RPMI8226 (cell line): ENCODE data around the gene CCL25.

Experiments used
- DNase-seq: peaks from one replicate; pipeline ENCODE4 v3.0.0-alpha.2; 2015

CCL25 gene

GRCh38 chr19:8046569-8047165 lies 5.9 kb upstream of the CCL25 start:
- DNase-seq: peak; percentile 55

DNA sequence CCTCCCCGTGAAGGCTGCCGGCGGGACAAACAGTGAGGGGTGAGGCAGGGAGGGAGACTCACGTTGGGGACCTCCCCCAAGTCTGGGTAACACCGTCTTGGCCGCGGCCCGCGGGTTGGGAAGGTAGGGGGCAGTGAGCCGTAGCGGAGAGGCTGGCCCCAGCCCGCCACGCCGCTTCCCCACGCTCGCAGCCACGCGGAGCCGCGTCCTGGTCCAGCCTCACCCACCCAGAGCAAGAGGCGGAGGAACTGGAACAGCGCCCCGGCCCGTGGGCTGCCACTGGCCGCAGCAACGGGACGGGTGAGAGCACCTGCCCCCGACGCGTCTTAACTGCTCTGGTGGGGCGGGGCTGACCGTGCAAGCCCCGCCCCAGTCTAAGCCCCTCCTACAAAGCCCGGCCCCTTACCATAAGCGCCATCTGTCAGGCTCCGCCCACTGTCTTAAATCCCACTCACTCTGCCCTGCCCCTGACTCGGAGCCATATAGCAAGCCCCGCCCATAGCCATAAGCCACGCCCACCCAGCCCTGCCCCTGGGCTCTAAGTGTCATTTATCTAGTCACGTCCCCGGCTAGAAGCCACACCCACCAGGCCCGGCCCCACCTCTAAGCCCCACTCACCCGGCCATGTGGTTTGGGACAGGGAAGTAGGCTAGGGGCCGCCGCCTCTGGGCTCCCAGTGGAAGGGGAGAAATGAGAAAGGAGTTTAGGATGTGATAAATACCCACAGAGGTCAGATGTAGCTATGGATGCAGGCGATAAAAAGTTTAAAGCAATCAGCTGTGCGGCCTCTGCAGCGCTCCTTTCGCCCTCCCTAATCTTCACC lies 2.1 kb upstream of the CCL25 start:
- DNase-seq: peak; percentile 93

- no peak for DNase-seq
These were observed 1.6 kb downstream of the CCL25 start for GRCh38 chr19:8054169-8054568.

DNA sequence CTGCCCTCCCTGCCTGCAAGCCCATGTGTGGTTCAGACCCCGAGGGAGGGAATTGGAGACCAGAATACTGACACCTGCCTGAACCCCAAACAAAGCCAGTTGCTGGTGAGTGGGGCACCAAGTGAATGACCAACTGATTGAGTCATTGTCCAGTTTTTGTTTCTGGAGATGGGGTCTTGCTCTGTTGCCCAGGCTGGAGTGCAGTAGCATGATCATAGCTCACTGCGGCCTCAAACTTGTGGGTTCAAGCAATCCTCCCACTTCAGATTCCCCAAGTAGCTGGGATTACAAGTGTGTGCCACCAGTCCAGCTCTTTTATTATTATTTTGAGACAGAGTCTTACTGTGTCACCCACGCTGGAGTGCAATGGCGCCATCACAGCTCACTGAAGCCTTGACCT lies 4.0 kb downstream of the CCL25 start:
- no peak for DNase-seq

- DNase-seq: no peak
These were observed 5.1 kb downstream of the CCL25 start for GRCh38 chr19:8057545-8058270.

GRCh38 chr19:8064911-8065874 lies 12.6 kb downstream of the CCL25 start:
- no peak for DNase-seq

DNA sequence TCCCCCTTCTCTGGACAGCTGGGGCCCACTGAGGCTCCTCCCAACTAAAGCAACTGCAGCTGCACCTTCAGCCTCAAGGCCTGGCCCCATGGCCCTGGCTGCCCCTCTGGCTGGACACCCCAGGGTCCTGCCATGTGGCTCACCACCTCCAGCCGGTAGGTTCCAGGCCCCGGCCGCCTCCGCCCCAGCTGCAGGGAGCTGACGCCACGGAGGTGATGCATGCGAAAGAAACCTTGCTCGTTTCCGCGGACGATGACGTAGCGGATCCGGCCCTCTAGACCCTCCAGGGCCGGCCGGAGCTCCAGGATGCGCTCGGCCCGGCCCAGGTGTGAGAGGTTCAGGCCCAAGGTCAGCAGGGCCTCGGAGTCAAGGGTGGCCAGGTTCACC lies 13.3 kb downstream of the CCL25 start:
- DNase-seq: no peak

DNA sequence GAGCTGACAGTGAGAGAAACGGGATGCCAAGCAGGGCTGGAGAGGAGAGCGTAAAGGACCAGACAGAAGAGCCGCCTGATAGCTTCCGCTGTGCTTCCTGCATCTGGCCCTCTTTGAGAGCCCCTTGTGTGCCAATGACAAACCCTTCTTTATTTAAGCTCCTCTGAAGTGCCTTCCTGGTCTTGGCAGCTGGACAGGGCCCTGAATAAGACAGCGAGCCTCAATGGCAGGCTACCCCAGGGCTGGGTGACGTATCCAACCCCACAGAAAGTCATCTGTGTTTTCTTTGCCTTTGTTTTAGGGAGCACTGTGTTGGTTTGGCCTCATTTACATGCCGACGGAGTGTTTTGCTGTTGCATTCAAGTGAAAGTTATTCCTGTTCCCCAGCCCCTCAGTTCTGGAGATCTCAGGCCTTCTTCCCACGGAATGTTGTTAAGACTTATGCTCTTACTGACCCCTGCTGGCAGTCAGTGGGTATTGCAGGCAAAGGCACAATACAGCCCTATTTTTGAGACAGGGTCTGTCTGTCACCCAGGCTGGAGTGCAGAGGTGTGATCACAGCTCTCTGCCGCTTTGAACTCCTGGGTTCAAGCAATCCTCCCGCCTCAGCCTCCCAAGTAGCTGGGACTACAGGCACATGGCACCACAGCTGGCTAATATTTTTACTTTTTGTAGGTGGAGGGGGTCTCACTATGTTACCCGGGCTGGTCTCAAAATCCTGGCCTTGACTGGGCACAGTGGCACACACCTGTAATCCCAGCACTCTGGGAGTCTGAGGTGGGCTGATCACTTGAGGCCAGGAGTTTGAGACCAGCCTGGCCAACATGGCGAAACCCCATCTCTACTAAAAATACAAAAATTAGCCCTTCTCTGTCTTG lies 16.8 kb downstream of the CCL25 start:
- DNase-seq: no peak

GRCh38 chr19:8071912-8072311 lies 19.4 kb downstream of the CCL25 start:
- no peak for DNase-seq

DNA sequence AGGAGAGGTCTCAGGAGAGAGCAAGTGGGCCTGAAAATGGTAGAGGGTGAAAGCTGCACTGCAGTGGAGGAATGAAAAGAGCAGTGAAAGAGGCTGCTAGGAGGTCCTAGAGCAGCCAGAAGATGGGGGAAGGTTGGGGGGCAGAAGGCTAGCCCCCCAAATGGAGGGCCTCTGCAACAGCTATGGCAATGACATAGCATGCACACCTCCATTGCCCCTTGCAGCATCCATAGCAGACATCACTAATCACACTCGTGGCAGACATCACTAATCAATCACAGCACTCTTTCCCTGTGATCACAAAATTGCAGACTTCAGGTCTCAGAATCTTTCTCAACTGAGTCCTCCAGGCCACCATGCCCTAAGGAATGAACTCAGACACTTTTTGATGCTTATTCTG lies 21.9 kb downstream of the CCL25 start:
- DNase-seq: no peak

DNA sequence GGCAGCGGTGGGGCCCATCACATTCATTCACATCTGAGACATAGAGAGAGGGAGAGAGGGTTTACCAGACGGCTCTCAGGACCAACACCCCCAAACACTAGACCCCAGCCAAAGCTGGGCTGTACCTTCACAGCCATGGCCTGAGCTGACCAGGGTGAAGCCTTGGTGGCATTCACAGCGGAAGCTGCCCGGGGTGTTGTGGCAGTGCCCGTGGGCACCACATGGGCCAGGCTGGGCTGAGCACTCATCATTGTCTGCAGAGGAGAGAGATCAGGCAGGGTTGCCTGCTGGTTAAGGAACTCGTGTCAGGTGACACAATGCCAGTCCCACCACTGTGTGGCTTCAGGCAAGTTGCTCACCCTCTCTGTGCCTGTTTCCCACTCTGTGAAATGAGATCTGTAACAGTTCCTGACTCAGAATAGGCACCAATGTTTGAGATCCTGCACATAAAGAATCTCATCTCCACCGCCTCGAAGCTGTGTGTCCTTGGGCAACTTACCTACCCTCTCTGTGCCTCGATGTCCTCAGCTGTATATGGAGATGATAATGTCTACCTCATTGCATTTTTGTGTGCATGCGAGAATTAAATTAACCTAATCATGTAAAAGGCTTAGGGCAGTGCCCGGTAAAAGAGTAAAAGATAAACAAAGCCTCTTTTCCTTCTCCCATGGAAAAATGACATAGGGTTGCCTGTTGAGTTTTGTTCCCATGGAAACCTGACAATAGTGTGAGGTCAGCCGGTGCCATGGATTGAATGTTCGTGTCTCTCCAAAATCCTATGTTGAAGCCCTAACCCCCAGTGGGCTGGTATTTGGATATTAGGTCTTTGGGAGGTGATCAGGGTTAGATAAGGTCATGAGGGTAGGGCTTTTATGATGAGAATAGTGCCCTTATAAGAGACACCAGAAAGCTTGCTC lies 22.9 kb downstream of the CCL25 start:
- no peak for DNase-seq

DNA sequence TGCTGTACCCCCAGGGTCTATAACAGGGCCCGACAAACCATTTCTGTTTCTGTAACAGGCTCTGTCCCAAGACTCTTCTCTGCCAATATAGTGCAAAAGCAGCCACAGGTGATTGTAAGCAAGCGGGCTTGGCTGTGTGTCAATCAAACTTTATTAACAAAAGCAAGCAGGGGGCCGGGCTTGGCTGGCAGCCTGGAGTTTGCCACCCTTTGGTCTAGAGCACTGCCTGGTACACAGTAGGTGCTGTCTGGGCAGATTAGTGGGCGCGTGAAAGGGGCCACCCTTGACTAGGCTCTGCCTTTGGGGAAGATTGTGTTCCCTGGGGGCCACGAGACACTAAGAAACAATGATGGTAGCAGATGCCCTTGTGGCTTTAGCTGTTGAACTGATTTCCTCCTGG lies 27.4 kb downstream of the CCL25 start:
- DNase-seq: no peak

- DNase-seq: no peak
These were observed 28.3 kb downstream of the CCL25 start for GRCh38 chr19:8080832-8081231.

- no peak for DNase-seq
These were observed 29.3 kb downstream of the CCL25 start for GRCh38 chr19:8081569-8082550.

DNA sequence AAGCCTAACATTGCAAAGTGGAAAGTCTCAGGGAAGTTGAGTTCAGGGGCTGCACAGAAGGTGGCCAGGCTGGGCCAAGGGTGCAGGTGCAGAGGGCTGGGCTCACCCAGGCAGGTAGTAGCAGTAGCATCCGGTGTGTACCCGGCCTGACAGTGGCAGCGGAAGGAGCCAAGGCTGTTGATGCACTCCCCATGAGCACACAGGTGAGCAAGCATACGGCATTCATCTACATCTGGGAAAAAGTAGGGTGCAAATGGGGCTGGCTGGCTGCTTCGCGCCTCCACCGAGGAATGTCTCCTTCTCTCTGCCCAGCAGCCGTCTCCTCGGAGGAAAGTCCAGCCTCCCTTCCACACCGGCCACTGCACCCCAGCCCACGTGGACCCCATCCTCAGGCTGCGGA lies 30.6 kb downstream of the CCL25 start:
- peak; percentile 45 for DNase-seq

DNA sequence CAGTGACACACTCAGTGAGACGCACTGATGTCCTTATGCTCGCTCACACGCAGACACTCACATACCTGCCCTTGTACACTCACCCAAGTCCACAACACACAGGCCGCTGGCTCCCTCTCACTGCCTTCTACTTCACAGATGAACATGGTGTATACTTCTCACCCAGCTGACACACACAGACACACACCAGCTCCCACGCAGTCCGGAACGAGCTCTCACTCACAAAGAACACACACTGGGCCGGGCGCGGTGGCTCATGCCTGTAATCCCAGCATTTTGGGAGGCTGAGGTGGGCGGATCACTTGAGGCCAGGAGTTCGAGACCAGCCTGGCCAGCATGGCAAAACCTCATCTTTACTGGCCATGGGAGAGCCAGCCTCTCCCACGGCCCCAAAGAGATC lies 31.6 kb downstream of the CCL25 start:
- DNase-seq: no peak

- DNase-seq: peak; percentile 64
These were observed 33.2 kb downstream of the CCL25 start for GRCh38 chr19:8085598-8086408.

DNA sequence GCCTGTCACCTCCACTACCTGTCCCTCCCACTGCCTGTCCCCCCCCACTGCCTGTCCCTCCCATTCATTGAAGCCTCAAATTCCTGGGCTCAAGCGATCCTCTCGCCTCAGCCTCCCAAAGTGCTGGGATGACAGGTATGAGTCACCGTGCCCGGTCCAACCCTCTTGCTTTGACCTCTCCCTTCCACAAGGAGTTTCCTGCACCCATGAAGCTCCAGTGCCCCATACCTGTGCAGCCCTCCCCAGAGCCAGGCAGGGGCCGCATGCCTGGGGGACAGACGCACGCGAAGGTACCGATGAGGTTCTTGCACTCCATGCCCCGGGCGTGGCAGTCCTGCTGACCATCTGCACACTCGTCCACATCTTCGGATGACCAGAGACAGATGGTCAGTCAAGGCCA lies 34.3 kb downstream of the CCL25 start:
- no peak for DNase-seq

DNA sequence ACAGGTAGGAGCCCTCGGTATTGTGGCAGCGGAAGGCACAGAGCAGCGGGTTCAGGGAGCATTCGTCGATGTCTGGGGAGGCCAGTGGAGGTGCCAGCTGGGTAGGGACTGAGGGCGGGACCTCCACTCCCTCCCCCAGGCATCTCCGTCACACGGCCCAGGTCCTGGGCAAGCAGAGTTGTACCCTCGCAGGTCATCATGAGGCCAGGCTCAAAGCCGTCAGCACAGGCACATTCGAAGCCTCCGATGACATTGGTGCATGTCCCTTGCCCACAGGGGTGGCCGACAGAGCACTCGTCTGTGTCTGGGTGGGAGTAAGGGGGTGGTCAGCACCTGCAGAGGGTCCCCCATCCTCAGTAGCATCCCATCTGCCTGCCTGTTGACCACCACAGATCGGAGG lies 35.3 kb downstream of the CCL25 start:
- no peak for DNase-seq
